Subcutaneous adipose tissue (tissue), 4 donors: ENCODE measurements around the gene CMTM8. TPM values are rescaled to one million over a fixed set of nuclear protein-coding genes. Genes with fewer than 3 reads are reported as not detected.

Source experiments
- CTCF ChIP-seq: fragments of 450-650 bp; IDR thresholded peaks from one replicate; pipeline ENCODE4 v1.5.1; 2016; ENCODE audit warnings: low read depth, mild to moderate bottlenecking, control low read depth, antibody characterized with exemption, moderate library complexity
- total RNA-seq, 4 donors: library from RNA; depleted of rRNA; stranded (reverse); fragments of >200 nt; gene quantifications; one replicate each; pipeline ENCODE4 v1.1.0, GENCODE V29; 2016

CMTM8 gene
- total RNA-seq, 4 donors from 2014 or later: 1.9 to 10.5 (median 4.8) TPM

- no peak for TF ChIP-seq CTCF
These were observed 144.7 kb downstream of the CMTM8 start for GRCh38 chr3:32383136-32383711.

GRCh38 chr3:32384938-32385337 is 146.5 kb downstream of the CMTM8 start:
- TF ChIP-seq CTCF: no peak

GRCh38 chr3:32387512-32387911 is 149.0 kb downstream of the CMTM8 start:
- no peak for TF ChIP-seq CTCF

- no peak for TF ChIP-seq CTCF
These were observed 153.4 kb downstream of the CMTM8 start, which contains the start of gene CMTM7 for GRCh38 chr3:32391643-32392535. CMTM7 (plus strand) TSS chr3:32391853; CDS start chr3:32391907, 54 bp downstream.

- no peak for TF ChIP-seq CTCF
These were observed 154.2 kb downstream of the CMTM8 start for GRCh38 chr3:32392536-32393302.

- TF ChIP-seq CTCF: no peak
These were observed 157.0 kb downstream of the CMTM8 start for GRCh38 chr3:32395496-32395895.

- TF ChIP-seq CTCF: no peak
These were observed 159.5 kb downstream of the CMTM8 start for GRCh38 chr3:32397941-32398340.
